Measurements from ENCODE around the gene FGF2. TPM values are rescaled to one million over a fixed set of nuclear protein-coding genes. Genes with fewer than 3 reads are reported as not detected.

Gene FGF2
- total RNA-seq, 1 experiment from 2014 or later, result 4.1 TPM

GRCh38 chr4:122832732-122833131 is 6.1 kb downstream of the FGF2 start:
- no peaks in the 10 kb centered on the region for H4K20me1 ChIP-seq (ENCODE audit: low read length)
- no peak for ATAC-seq
- H3K4me3 ChIP-seq (ENCODE audit: low read length), result no peak overlapping the region
- H3K27ac ChIP-seq (ENCODE audit: low read length), result no peak overlapping the region
- no peak overlapping the region for H3K4me2 ChIP-seq (ENCODE audit: low read length)
- H3K9me2 ChIP-seq (replicated peaks; ENCODE audit: low read length), result no peaks in the 10 kb centered on the region
- no peaks in the 10 kb centered on the region for H3F3A ChIP-seq (ENCODE audit: low read length, unreplicated experiment)
- POLR2A ChIA-PET (ENCODE audit: unreplicated experiment), result no interaction called here
- TF ChIP-seq, protein P1, sequence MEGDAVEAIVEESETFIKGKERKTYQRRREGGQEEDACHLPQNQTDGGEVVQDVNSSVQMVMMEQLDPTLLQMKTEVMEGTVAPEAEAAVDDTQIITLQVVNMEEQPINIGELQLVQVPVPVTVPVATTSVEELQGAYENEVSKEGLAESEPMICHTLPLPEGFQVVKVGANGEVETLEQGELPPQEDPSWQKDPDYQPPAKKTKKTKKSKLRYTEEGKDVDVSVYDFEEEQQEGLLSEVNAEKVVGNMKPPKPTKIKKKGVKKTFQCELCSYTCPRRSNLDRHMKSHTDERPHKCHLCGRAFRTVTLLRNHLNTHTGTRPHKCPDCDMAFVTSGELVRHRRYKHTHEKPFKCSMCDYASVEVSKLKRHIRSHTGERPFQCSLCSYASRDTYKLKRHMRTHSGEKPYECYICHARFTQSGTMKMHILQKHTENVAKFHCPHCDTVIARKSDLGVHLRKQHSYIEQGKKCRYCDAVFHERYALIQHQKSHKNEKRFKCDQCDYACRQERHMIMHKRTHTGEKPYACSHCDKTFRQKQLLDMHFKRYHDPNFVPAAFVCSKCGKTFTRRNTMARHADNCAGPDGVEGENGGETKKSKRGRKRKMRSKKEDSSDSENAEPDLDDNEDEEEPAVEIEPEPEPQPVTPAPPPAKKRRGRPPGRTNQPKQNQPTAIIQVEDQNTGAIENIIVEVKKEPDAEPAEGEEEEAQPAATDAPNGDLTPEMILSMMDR (conservative IDR thresholded peaks at IDR 0.05; ENCODE audit: low read depth, low read length), result no peak
- no peak for TF ChIP-seq EZH2 (IDR thresholded peaks at IDR 0.05; ENCODE audit: low read length, unreplicated experiment)
- TF ChIP-seq EZH2phosphoT487 (IDR thresholded peaks at IDR 0.05; ENCODE audit: borderline replicate concordance, low read length), result no peak
- CTCF ChIA-PET, result no interaction called here
- H3K79me2 ChIP-seq (ENCODE audit: low read length), result peaks cover 53% of the 10 kb centered on the region
- H2AFZ ChIP-seq (ENCODE audit: low read length), result no peak overlapping the region
- intact Hi-C loops (cut with micrococcal nuclease), result loop anchor here (10.0 kb wide), 1 partner anchor 48 kb away; no protein-coding TSS in a partner anchor
- DNase-seq, result no peak
- no peaks in the 10 kb centered on the region for H3K36me3 ChIP-seq (ENCODE audit: low read depth, low read length)
- BruUV-seq (replicated peaks), result no TSS peak
- peaks cover 36% of the 10 kb centered on the region for H3K4me1 ChIP-seq (ENCODE audit: insufficient read depth, low read length)
- no peaks in the 10 kb centered on the region for H3K9me3 ChIP-seq (ENCODE audit: low read length)
- H3K9ac ChIP-seq (ENCODE audit: low read length), result no peak overlapping the region
- H3K27me3 ChIP-seq (ENCODE audit: low read length), result no peaks in the 10 kb centered on the region

DNA sequence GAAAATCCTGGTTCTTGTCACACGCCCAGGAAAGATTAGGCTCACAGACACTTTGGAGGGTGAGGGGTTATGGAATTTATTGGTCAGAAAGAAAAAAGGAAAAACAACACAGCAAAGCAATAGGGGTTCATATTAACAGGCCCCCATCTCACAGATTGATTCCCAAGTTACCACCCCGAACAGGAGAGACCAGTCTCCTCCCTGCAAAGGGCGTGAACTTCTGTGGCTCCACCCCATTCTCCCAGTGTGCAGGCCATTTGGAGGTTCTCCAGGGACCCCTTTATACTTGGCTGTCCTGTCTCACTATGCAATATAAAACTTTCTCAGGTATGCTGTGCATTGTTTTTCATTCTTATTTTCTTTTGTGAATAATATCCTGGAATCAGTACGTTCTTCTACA is 7.4 kb downstream of the FGF2 start:
- DNase-seq (no peak), ATAC-seq (no peak)
- Histone ChIP-seq H3K4me2 (ENCODE audit: low read length) (no peak overlapping the region), H3K9me3 (ENCODE audit: low read length) (no peaks in the 10 kb centered on the region), H4K20me1 (ENCODE audit: low read length) (no peaks in the 10 kb centered on the region), H3K36me3 (ENCODE audit: low read depth, low read length) (no peaks in the 10 kb centered on the region), H2AFZ (ENCODE audit: low read length) (no peak overlapping the region), H3K27ac (ENCODE audit: low read length) (no peak overlapping the region), H3F3A (ENCODE audit: low read length, unreplicated experiment) (no peaks in the 10 kb centered on the region), H3K27me3 (ENCODE audit: low read length) (no peaks in the 10 kb centered on the region), H3K9me2 (replicated peaks; ENCODE audit: low read length) (no peaks in the 10 kb centered on the region), H3K9ac (ENCODE audit: low read length) (no peak overlapping the region), H3K79me2 (ENCODE audit: low read length) (peaks cover 52% of the 10 kb centered on the region), H3K4me1 (ENCODE audit: insufficient read depth, low read length) (peaks cover 32% of the 10 kb centered on the region), H3K4me3 (ENCODE audit: low read length) (no peak overlapping the region)
- CTCF ChIA-PET, result no interaction called here
- intact Hi-C loops (cut with micrococcal nuclease), result loop anchor here (10.0 kb wide), 1 partner anchor 49 kb away; no protein-coding TSS in a partner anchor
- TF ChIP-seq EZH2 (IDR thresholded peaks at IDR 0.05; ENCODE audit: low read length, unreplicated experiment) (no peak), EZH2phosphoT487 (IDR thresholded peaks at IDR 0.05; ENCODE audit: borderline replicate concordance, low read length) (no peak)
- TF ChIP-seq, protein P1 (conservative IDR thresholded peaks at IDR 0.05; ENCODE audit: low read depth, low read length), result no peak
- POLR2A ChIA-PET (ENCODE audit: unreplicated experiment), result interaction anchor here (1.0 kb wide), 1 partner anchor 101 kb away, joined by 6 read pairs; the partner anchor contains the start of gene BBS12
- no TSS peak for BruUV-seq (replicated peaks)

DNA sequence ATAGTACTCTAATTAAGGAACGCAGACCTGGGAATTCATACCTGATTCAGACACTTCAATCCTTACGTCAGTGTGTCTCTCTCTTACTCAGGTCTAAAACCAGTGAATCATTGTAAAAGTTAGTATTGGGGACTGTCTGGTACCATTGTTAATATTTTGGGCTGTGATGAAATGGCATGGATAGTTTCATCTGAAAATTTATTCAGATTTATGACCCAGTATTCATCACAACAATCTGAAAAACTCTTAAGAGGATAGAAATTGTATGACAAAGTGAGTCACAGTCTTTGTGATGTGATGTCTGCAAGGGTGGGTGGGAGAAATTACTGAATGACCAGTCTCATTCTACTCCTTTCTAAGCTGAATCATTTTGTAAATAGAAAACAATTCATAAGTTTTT is 10.3 kb downstream of the FGF2 start:
- ChIA-PET CTCF (no interaction called here), POLR2A (ENCODE audit: unreplicated experiment) (no interaction called here)
- no peaks in the 10 kb centered on the region for H3K36me3 ChIP-seq (ENCODE audit: low read depth, low read length)
- no peak overlapping the region for H2AFZ ChIP-seq (ENCODE audit: low read length)
- no peaks in the 10 kb centered on the region for H3K9me3 ChIP-seq (ENCODE audit: low read length)
- H3K4me3 ChIP-seq (ENCODE audit: low read length), result no peak overlapping the region; the same call in 1 of the 2 replicates
- H3F3A ChIP-seq (ENCODE audit: low read length, unreplicated experiment), result no peaks in the 10 kb centered on the region
- no TSS peak for BruUV-seq (replicated peaks)
- TF ChIP-seq EZH2phosphoT487 (IDR thresholded peaks at IDR 0.05; ENCODE audit: borderline replicate concordance, low read length) (no peak), EZH2 (IDR thresholded peaks at IDR 0.05; ENCODE audit: low read length, unreplicated experiment) (no peak)
- TF ChIP-seq, protein P1 (conservative IDR thresholded peaks at IDR 0.05; ENCODE audit: low read depth, low read length), result no peak
- DNase-seq (peak; percentile 72), ATAC-seq (peak; percentile 88)
- no peaks in the 10 kb centered on the region for H4K20me1 ChIP-seq (ENCODE audit: low read length)
- peaks cover 19% of the 10 kb centered on the region for H3K4me1 ChIP-seq (ENCODE audit: insufficient read depth, low read length)
- H3K9me2 ChIP-seq (replicated peaks; ENCODE audit: low read length), result no peaks in the 10 kb centered on the region
- H3K79me2 ChIP-seq (ENCODE audit: low read length), result peaks cover 35% of the 10 kb centered on the region
- no peaks in the 10 kb centered on the region for H3K27me3 ChIP-seq (ENCODE audit: low read length)
- H3K4me2 ChIP-seq (ENCODE audit: low read length), result peak overlapping the region; percentile 66
- intact Hi-C loops (cut with micrococcal nuclease), result loop anchor here (10.0 kb wide), 1 partner anchor 52 kb away; no protein-coding TSS in a partner anchor
- 0 out of 2 replicates have a peak overlapping the region, but pooled peaks have one; percentile 7 for H3K9ac ChIP-seq (ENCODE audit: low read length)
- peak overlapping the region; percentile 75 for H3K27ac ChIP-seq (ENCODE audit: low read length)
